NCI-H2029 treated with DMSO at 0.1 percent for 48 hours (cell line): ENCODE data around the gene AK1.

ENCODE experiments used
- DNase-seq: peaks from one replicate; lab custom pipeline; 2025; lab: John Stamatoyannopoulos, UW

AK1 gene

GRCh38 chr9:127908660-127908926 is 31.1 kb upstream of the AK1 start:
- DNase-seq: no peak

DNA sequence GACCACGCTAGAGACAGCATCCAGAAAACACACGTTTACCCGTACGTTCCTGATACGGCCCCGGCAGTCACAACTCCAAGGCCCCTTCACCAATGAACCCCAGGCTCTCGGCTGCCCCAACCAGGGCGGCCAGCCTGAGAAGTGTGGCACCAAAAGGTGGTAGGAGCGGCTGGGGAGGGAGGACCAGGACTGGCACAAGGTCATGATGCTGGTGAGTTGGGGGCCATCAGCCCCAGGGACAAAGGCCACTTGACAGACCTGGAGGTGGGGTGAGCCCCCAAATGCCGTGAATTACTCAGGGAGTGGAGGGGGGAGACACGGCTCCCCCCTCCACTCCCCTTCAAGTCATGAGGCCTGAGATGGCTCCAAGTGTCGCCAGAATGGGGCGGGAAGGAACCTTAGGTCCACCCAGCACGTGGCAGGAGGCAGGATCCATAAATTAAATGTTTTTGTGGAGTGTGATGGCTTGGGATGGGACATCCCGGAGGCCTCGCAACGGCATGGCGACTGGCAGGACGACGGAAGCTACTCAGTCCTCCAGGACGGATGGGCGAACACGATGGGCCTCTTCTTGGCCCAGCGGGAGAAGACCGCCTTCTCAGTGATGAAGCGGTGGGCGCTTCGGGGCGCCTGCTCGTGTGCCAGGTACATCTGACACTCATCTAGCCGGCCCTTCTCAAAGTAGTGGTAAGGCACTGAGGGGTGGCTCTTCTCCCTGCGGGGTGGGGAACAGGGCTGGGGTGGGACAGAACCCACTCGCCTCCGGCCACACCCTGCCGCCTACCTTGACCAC is 30.6 kb upstream of the AK1 start:
- no peak for DNase-seq

DNA sequence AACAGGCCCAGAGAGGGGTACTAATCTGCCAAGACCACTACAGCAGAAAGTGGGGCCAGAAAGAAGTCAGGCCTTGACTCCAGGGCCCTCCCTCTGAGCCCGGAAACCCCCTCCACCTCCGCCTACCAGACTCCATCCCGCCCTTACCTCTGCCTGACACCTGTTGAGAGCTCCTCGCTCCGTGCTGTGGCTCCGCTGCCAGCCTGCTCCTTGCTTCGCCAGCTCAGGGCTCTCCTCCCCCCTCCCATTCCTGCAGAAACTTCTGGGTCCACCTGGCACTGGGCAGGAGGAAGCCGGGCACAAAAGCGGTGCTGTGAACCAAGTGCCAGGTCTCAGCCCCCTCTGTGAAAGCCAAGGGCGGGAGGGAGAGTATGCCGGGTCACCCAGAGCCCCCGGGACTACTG is 28.3 kb upstream of the AK1 start:
- no peak for DNase-seq

- DNase-seq: no peak
Observed at GRCh38 chr9:127905004-127905728, 27.7 kb upstream of the AK1 start.

DNA sequence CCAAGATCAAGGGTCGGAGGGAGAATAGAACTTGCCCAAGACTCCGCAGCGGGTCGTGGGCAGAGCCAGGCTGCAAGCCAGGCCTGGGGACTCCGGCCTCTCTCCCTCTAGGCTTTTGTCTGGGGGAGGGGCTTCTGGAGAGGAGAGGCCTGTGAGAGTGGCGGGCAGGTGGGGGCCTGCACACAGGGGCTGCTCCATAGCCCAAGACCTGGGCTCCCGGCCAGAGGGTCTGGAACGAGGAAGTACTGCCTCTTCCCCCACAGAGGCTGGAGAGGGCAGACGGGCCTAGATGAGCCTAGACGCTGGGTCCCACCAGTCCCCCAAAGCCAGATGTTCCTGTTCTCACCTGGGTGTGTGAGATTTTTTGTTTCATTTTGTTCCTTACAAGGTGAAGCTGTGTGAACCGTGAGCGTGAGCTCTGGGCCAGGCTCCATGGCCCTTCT is 27.1 kb upstream of the AK1 start:
- DNase-seq: no peak

- no peak for DNase-seq
Observed at GRCh38 chr9:127903557-127904475, 26.3 kb upstream of the AK1 start.

- no peak for DNase-seq
Observed at GRCh38 chr9:127899128-127899943, 21.9 kb upstream of the AK1 start, which contains the start of gene ST6GALNAC6. ST6GALNAC6 (minus strand) TSS chr9:127899603; CDS start chr9:127897981, 1,622 bp downstream.

GRCh38 chr9:127898433-127899127 is 21.1 kb upstream of the AK1 start:
- DNase-seq: no peak

DNA sequence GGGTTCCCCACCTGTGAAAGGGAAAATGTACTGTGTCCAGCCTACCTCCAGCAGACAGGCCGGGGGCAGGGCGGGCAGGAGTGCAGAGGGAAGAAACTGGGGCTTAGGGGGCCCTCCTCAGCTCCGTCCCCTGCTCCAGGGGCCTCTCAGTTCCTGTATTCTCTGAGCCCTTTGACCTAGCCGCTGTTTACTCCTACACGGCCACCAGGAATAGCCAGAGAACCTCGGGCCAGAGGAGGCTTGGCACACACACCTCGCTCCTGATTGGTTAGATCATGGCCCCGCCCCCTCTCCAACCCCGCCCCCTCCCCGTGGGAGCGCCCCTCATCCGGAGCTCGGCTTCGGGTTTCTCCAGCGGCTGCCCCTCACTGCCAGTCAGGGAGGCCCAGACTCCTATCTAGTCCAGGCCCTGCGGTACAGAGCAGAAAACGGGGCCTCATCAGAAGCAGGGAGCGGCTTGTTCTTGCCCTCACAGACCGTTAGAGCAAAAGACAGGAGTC is 19.8 kb upstream of the AK1 start:
- no peak for DNase-seq

GRCh38 chr9:127896395-127897192 is 19.1 kb upstream of the AK1 start:
- DNase-seq: no peak

DNA sequence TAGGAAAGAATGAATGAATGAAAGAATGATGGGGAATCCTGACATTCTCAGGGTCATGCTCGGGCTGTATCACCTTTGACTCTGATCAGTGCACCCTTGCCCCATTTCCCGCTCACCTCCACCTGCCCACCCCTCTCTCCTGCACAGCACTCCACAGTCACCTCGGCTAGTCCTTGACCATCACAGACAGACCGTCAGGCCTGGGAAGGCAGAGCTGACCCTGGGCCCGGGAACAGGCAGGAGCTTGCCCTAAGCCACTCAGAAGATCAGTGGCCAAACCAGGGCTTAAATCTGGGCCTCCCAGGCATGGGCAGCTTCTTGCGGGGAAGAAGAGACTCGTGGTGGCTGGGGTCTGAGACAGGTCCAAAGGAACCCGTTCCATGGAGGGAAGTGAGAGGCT is 18.3 kb upstream of the AK1 start:
- no peak for DNase-seq

- no peak for DNase-seq
Observed at GRCh38 chr9:127893392-127893791, 15.9 kb upstream of the AK1 start.

GRCh38 chr9:127892831-127893230 is 15.4 kb upstream of the AK1 start:
- DNase-seq: no peak

- DNase-seq: no peak
Observed at GRCh38 chr9:127890053-127890452, 12.6 kb upstream of the AK1 start.

DNA sequence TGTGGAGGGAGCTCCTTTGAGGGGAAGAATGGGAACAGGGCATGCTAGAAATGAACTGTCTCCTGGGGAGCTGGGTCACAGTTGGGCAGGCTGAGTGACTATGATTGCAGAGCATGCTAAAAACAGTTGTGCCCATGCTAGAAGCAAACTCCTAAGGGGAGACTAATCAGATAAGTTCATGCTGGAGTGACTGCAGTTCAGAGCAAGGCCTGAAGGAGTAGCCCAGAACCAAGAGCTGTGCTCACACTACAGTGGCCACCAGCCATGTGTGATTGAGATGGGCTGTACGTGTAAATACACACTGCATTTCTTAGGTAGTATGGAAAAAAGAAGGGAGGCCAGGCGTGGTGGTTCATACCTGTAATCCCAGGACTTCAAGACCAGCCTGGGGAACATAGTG is 10.3 kb upstream of the AK1 start:
- DNase-seq: no peak

- DNase-seq: no peak
Observed at GRCh38 chr9:127886401-127886972, 9.0 kb upstream of the AK1 start.

DNA sequence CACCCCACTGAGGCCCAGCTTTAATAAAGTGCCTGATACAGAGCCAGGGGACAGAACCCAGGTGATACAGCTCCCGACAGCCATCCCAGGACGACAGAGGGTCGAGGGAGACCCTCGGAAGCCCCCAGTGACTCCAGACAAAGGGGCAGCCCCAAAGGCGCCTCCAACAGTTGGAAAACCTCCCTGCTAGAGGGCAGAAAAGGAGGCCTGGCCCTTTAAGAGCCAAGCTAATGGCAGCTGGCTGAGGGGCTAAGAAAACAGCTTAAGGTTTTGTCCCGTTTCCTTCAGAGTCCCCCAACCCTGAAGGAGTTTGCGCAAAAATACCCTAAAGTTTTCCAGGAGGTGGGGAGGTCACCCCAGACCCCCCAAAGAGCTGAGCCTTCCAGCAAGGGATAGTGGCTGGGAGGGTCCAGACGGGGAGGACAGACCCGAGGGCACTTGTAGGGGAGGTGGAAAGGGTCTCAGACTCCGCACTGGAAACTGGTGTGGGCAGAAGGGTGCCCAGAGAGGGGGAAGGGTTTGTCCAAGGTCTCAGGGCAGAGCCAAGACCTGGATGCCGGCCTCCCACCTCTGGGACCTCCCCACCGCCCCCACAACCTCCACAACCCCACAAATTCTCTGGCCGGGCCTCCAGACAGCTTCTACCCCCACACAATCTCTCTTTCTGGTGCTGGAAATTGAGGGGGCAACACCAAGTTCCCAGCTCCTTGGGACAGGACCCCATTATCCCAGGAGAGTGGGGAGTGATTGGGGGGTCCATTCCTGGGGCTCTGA is 8.2 kb upstream of the AK1 start:
- no peak for DNase-seq

DNA sequence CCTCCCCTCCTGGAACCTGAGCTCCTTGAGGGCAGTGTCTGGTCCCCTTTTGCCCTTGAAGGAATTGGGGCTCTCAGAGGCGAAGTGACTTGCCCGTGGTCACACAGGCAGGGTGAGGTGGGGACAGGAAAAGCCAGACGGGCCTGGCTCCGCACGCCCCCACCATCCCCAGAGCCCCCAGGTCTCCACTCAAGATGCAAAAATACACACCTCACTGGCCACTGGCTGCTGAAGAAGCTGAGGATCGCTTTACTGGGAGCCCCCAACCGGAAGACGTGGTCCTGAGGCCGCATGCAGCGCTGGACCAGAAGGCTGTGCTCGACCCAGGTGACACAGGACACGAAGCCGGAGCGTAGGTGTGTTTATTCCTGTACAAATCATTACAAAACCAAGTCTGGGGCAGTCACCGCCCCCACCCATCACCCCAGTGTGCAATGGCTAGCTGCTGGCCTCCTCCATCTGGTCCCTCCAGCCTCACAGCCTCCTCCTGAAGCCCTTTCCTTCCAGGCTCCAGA is 7.6 kb upstream of the AK1 start:
- no peak for DNase-seq
